CD4-positive, alpha-beta T cell (primary cell): ENCODE measurements around the gene ZYG11B. TPM values are rescaled to one million over a fixed set of nuclear protein-coding genes. Genes with fewer than 3 reads are reported as not detected.

Experiments used
- ATAC-seq: fragments of 200-7000 bp; cut with Tn5 transposase; one replicate; pipeline ENCODE4 v1.10.0; 2022; ENCODE audit warnings: mild to moderate bottlenecking; ENCODE audit not compliant: poor library complexity
- CTCF ChIA-PET: fragments of 350-600 bp; sonication (Branson Sonifier 250); formaldehyde crosslinking; loops from one replicate; lab custom pipeline; 2021; ENCODE audit warnings: antibody characterized with exemption, inconsistent platforms; lab: Charles Lee
- POLR2A ChIA-PET: fragments of 350-600 bp; sonication (Branson Sonifier 250); formaldehyde crosslinking; loops from one replicate; lab custom pipeline; 2021; ENCODE audit warnings: antibody characterized with exemption, inconsistent platforms; lab: Charles Lee
- DNase-seq, 14 experiments: peaks; one replicate each; pipeline ENCODE4 v3.0.0-alpha.2; 2013 to 2020; ENCODE audit warnings: mixed read lengths in 2 of 14
- H3K27ac ChIP-seq, 2 donors: one replicate each; pipeline versions ENCODE4 v1.5.1 to v1.7.0; 2013; ENCODE audit warnings: low read length in 2 of 2, low read depth in 1 of 2, mild to moderate bottlenecking in 1 of 2
- H3K27me3 ChIP-seq, 2 experiments: 1 replicate in 1 of 2; 2 replicates in 1 of 2; pipeline versions ENCODE4 v1.6.1 to v1.7.0; 2013; ENCODE audit warnings: low read length in 2 of 2, control low read depth in 1 of 2, mild to moderate bottlenecking in 1 of 2, moderate library complexity in 1 of 2; ENCODE audit not compliant: insufficient read depth in 2 of 2, control insufficient read depth in 1 of 2
- H3K36me3 ChIP-seq: one replicate; pipeline ENCODE4 v1.6.1; 2013; ENCODE audit warnings: low read length, control low read depth; ENCODE audit not compliant: insufficient read depth
- H3K4me1 ChIP-seq: one replicate; pipeline ENCODE4 v1.6.1; 2013; ENCODE audit warnings: low read length, control low read depth; ENCODE audit not compliant: insufficient read depth
- H3K4me3 ChIP-seq: one replicate; pipeline ENCODE4 v1.5.1; 2013; ENCODE audit warnings: mild to moderate bottlenecking, low read length, moderate library complexity
- H3K9me3 ChIP-seq, 2 experiments: 1 replicate in 1 of 2; 2 replicates in 1 of 2; pipeline versions ENCODE4 v1.6.1 to v1.7.0; 2013; ENCODE audit warnings: low read length in 2 of 2, mild to moderate bottlenecking in 2 of 2, control low read depth in 1 of 2, moderate library complexity in 1 of 2; ENCODE audit not compliant: control insufficient read depth in 1 of 2, insufficient read depth in 1 of 2
- H3K27ac Mint-ChIP-seq: one replicate; pipeline ENCODE4 v1.8.0; 2020; ENCODE audit warnings: mixed read lengths
- H3K27me3 Mint-ChIP-seq: one replicate; pipeline ENCODE4 v1.8.0; 2021; ENCODE audit warnings: mixed read lengths
- H3K36me3 Mint-ChIP-seq: one replicate; pipeline ENCODE4 v1.8.0; 2021; ENCODE audit warnings: low read depth, mixed read lengths
- H3K4me1 Mint-ChIP-seq: one replicate; pipeline ENCODE4 v1.8.0; 2021; ENCODE audit warnings: low read depth, mixed read lengths
- H3K4me3 Mint-ChIP-seq: one replicate; pipeline ENCODE4 v1.8.0; 2020; ENCODE audit warnings: mild to moderate bottlenecking, mixed read lengths
- H3K9me3 Mint-ChIP-seq: one replicate; pipeline ENCODE4 v1.8.0; 2020; ENCODE audit warnings: mixed read lengths
- CTCF ChIP-seq: fragments of 200-600 bp; IDR thresholded peaks from one replicate; pipeline ENCODE4 v1.8.0; 2022; ENCODE audit warnings: antibody characterized with exemption, mild to moderate bottlenecking
- intact Hi-C, 2 experiments: fragments of 100-400 bp; cut with DNase I in 1 of 2; cut with micrococcal nuclease in 1 of 2; formaldehyde crosslinking; loops; one replicate each; pipeline versions ENCODE4 v1.15.1 to v1.9.0; 2023 to 2025; cut with DNase I, micrococcal nuclease
- total RNA-seq, 174 experiments: library from RNA in 2 of 174; stranded (reverse) in 2 of 174; gene quantifications; one replicate each; pipeline ENCODE4 v1.2.3 and lab custom pipeline; 2021 to 2026

Gene ZYG11B
- total RNA-seq, 2 experiments from 2014 or later, result 14.1 to 16.1 TPM

DNA sequence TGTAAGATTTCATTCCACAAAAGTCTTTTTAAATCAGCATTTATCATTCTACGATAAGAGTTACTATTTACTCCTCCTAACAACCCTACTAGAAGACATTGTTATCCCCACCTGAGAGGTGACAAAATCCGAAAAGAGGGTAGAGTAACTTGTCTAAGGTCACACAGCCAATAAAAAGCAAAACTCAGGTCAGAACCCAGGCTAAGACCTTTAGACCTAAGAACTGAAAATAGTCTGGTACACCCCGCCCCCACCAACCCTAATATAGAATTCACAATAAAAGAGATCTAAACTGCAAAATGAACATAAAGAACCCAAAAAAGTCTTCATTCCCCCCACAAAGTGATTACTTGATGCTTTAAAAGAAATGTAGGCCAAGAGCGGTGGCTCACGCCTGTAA lies 46.8 kb upstream of the ZYG11B start:
- Histone ChIP-seq H3K9me3 (no peaks in the 10 kb centered on the region), H3K27ac (no peak overlapping the region), H3K27me3 (no peaks in the 10 kb centered on the region), H3K36me3 (peaks cover 16% of the 10 kb centered on the region), H3K4me1 (peaks cover 4% of the 10 kb centered on the region), H3K4me3 (no peak overlapping the region)
- Mint-ChIP-seq H3K4me3 (no peak overlapping the region), H3K9me3 (no peaks in the 10 kb centered on the region), H3K27me3 (no peaks in the 10 kb centered on the region), H3K27ac (no peak overlapping the region), H3K36me3 (peaks cover 32% of the 10 kb centered on the region), H3K4me1 (no peaks in the 10 kb centered on the region)
- no peak for TF ChIP-seq CTCF
- CTCF ChIA-PET, result interaction anchor here (0.7 kb wide), 1 partner anchor 13 kb away, joined by 3 read pairs; no protein-coding TSS in a partner anchor
- DNase-seq (no peak), ATAC-seq (no peak)
- intact Hi-C loops, result no loop called here
- POLR2A ChIA-PET, result no interaction called here

- H3K4me3 ChIP-seq, result no peak overlapping the region
- H3K27me3 ChIP-seq, result no peaks in the 10 kb centered on the region
- Mint-ChIP-seq H3K36me3 (peaks cover 28% of the 10 kb centered on the region), H3K27ac (peak overlapping the region; percentile 16), H3K27me3 (no peaks in the 10 kb centered on the region), H3K4me1 (peaks cover 2% of the 10 kb centered on the region), H3K4me3 (no peak overlapping the region), H3K9me3 (no peaks in the 10 kb centered on the region)
- no peak for TF ChIP-seq CTCF
- POLR2A ChIA-PET, result interaction anchor here (1.0 kb wide), 1 partner anchor 126 kb away, joined by 4 read pairs; no protein-coding TSS in a partner anchor
- CTCF ChIA-PET, result interaction anchor here (0.8 kb wide), 1 partner anchor 11 kb away, joined by 3 read pairs; no protein-coding TSS in a partner anchor
- H3K36me3 ChIP-seq, result peaks cover 9% of the 10 kb centered on the region
- no peak for DNase-seq
- H3K4me1 ChIP-seq, result no peaks in the 10 kb centered on the region
- no peaks in the 10 kb centered on the region for H3K9me3 ChIP-seq
- intact Hi-C loops, result loop anchor here (10.0 kb wide), 2 partner anchors 206 to 276 kb away; partner anchors contain the start of genes ORC1 (in 1 of the 2) and PRPF38A (in 1 of the 2)
- no peak overlapping the region for H3K27ac ChIP-seq
- ATAC-seq, result no peak
These were observed 45.9 kb upstream of the ZYG11B start for GRCh38 chr1:52680353-52680752.

GRCh38 chr1:52681136-52681535 lies 45.1 kb upstream of the ZYG11B start:
- TF ChIP-seq CTCF, result no peak
- POLR2A ChIA-PET, result no interaction called here
- Mint-ChIP-seq H3K36me3 (peaks cover 31% of the 10 kb centered on the region), H3K9me3 (no peaks in the 10 kb centered on the region), H3K27me3 (no peaks in the 10 kb centered on the region), H3K4me3 (no peak overlapping the region), H3K27ac (no peak overlapping the region), H3K4me1 (peaks cover 7% of the 10 kb centered on the region)
- Histone ChIP-seq H3K36me3 (peaks cover 3% of the 10 kb centered on the region), H3K4me3 (no peak overlapping the region), H3K9me3 (no peaks in the 10 kb centered on the region), H3K4me1 (peaks cover 5% of the 10 kb centered on the region), H3K27ac (no peak overlapping the region), H3K27me3 (no peaks in the 10 kb centered on the region)
- intact Hi-C loops, result loop anchor here (10.0 kb wide), 2 partner anchors 206 to 276 kb away; partner anchors contain the start of genes ORC1 (in 1 of the 2) and PRPF38A (in 1 of the 2)
- CTCF ChIA-PET, result no interaction called here
- no peak for DNase-seq
- no peak for ATAC-seq
